Measurements from ENCODE around the gene YIPF4.
"Not testable (repeated sequence)": the region's sequence is repeated elsewhere in the genome, so short reads cannot be mapped to it uniquely, and the experiment has no call there.

YIPF4 gene

GRCh38 chr2:32274289-32274688 lies 3.4 kb upstream of the YIPF4 start:
- no peak for DNase-seq (ENCODE audit: low read depth)
- TF ChIP-seq CTCF (IDR thresholded peaks at IDR 0.05; ENCODE audit: low read depth, low read length) (no peak), POLR2A (IDR thresholded peaks at IDR 0.05; ENCODE audit: extremely low read depth, insufficient read length) (no peak), MYC (IDR thresholded peaks at IDR 0.05; ENCODE audit: low read depth, low read length) (no peak)
- no peak overlapping the region for H3K4me3 ChIP-seq (ENCODE audit: low read depth, low read length)

GRCh38 chr2:32275790-32276189 lies 1.9 kb upstream of the YIPF4 start:
- H3K4me3 ChIP-seq (ENCODE audit: low read depth, low read length), result not testable (repeated sequence)

GRCh38 chr2:32277363-32277673 lies 386 bp upstream of the YIPF4 start:
- peak overlapping the region; percentile 95 for H3K4me3 ChIP-seq (ENCODE audit: low read depth, low read length)
- no peak for TF ChIP-seq MYC (IDR thresholded peaks at IDR 0.05; ENCODE audit: low read depth, low read length)
- TF ChIP-seq MAX (IDR thresholded peaks at IDR 0.05; ENCODE audit: low read depth, low read length), result no peak
- TF ChIP-seq POLR2A (IDR thresholded peaks at IDR 0.05; ENCODE audit: extremely low read depth, insufficient read length), result no peak
- TF ChIP-seq CTCF (IDR thresholded peaks at IDR 0.05; ENCODE audit: low read depth, low read length), result no peak
- DNase-seq (ENCODE audit: low read depth), result no peak

More at GRCh38 chr2:32275790-32276189, 1.9 kb upstream of the YIPF4 start:
- not testable (repeated sequence) for DNase-seq (ENCODE audit: low read depth)

GRCh38 chr2:32278478-32278853 lies 762 bp downstream of the YIPF4 start:
- no peak for TF ChIP-seq POLR2A (IDR thresholded peaks at IDR 0.05; ENCODE audit: extremely low read depth, insufficient read length)
- no peak for TF ChIP-seq CTCF (IDR thresholded peaks at IDR 0.05; ENCODE audit: low read depth, low read length)
- no peak for TF ChIP-seq MAX (IDR thresholded peaks at IDR 0.05; ENCODE audit: low read depth, low read length)
- TF ChIP-seq MYC (IDR thresholded peaks at IDR 0.05; ENCODE audit: low read depth, low read length), result no peak
- no peak for DNase-seq (ENCODE audit: low read depth)

GRCh38 chr2:32284321-32284720 lies 6.6 kb downstream of the YIPF4 start:
- peak; percentile 28 for DNase-seq (ENCODE audit: low read depth)
- TF ChIP-seq MAX (IDR thresholded peaks at IDR 0.05; ENCODE audit: low read depth, low read length) (no peak), MYC (IDR thresholded peaks at IDR 0.05; ENCODE audit: low read depth, low read length) (no peak), POLR2A (IDR thresholded peaks at IDR 0.05; ENCODE audit: extremely low read depth, insufficient read length) (no peak), CTCF (IDR thresholded peaks at IDR 0.05; ENCODE audit: low read depth, low read length) (no peak)
- no peak overlapping the region for H3K4me3 ChIP-seq (ENCODE audit: low read depth, low read length)

More at GRCh38 chr2:32278478-32278853, 762 bp downstream of the YIPF4 start:
- H3K4me3 ChIP-seq (ENCODE audit: low read depth, low read length), result peak overlapping the region; percentile 95

GRCh38 chr2:32289165-32289999 lies 11.7 kb downstream of the YIPF4 start:
- DNase-seq (ENCODE audit: low read depth), result peak; percentile 77
- TF ChIP-seq CTCF (IDR thresholded peaks at IDR 0.05; ENCODE audit: low read depth, low read length) (no peak), MAX (IDR thresholded peaks at IDR 0.05; ENCODE audit: low read depth, low read length) (no peak), MYC (IDR thresholded peaks at IDR 0.05; ENCODE audit: low read depth, low read length) (no peak), POLR2A (IDR thresholded peaks at IDR 0.05; ENCODE audit: extremely low read depth, insufficient read length) (no peak)
- no peak overlapping the region for H3K4me3 ChIP-seq (ENCODE audit: low read depth, low read length)

Measured in NB4 (cell line).